IMR-90 (cell line): ENCODE measurements around the gene HSP90AA1. TPM values are rescaled to one million over a fixed set of nuclear protein-coding genes. Genes with fewer than 3 reads are reported as not detected.

Experiments used
- ATAC-seq: fragments of 200-7000 bp; cut with Tn5 transposase; 2 replicates; pipeline ENCODE4 v1.9.1; 2020; ENCODE audit warnings: low read depth, mild to moderate bottlenecking, moderate library complexity
- BruUV-seq: library from RNA; stranded (reverse); fragments of 400-500 nt; replicated peaks from 2 replicates; lab custom pipeline; 2021; lab: Mats Ljungman, UMichigan
- CTCF ChIA-PET: fragments of 300-600 bp; formaldehyde crosslinking; extraction: SDS; loops from one replicate; lab custom pipeline; 2021; ENCODE audit warnings: antibody characterized with exemption; lab: Yijun Ruan, JAX
- POLR2A ChIA-PET: fragments of 300-600 bp; sonication (Branson Sonifier 250); formaldehyde crosslinking; loops from one replicate; lab custom pipeline; 2022; ENCODE audit warnings: antibody characterized with exemption; ENCODE audit not compliant: unreplicated experiment; lab: Charles Lee
- DNase-seq: peaks from one replicate; pipeline ENCODE4 v3.0.0; 2013
- H2AFZ ChIP-seq: replicated peaks from 2 replicates; pipeline ENCODE3; 2013; ENCODE audit warnings: low read length, mild to moderate bottlenecking; ENCODE audit not compliant: poor library complexity
- H2AK5ac ChIP-seq: 2 replicates; pipeline ENCODE4 v1.6.1; 2013; ENCODE audit warnings: low read depth, low read length, inconsistent platforms
- H2AK9ac ChIP-seq: replicated peaks from 2 replicates; pipeline ENCODE3; 2013; ENCODE audit warnings: mild to moderate bottlenecking, low read depth, low read length, moderate library complexity; ENCODE audit not compliant: poor library complexity
- H2BK120ac ChIP-seq: 2 replicates; pipeline ENCODE4 v1.6.1; 2013; ENCODE audit warnings: low read depth, low read length, inconsistent platforms
- H2BK15ac ChIP-seq: 3 replicates; pipeline ENCODE4 v1.6.1; 2013; ENCODE audit warnings: low read depth, low read length, inconsistent platforms
- H2BK20ac ChIP-seq: 2 replicates; pipeline ENCODE4 v1.6.1; 2013; ENCODE audit warnings: low read depth, mild to moderate bottlenecking, inconsistent platforms, low read length, moderate library complexity
- H2BK5ac ChIP-seq: 2 replicates; pipeline ENCODE4 v1.6.1; 2013; ENCODE audit warnings: mild to moderate bottlenecking, low read depth, low read length, inconsistent platforms; ENCODE audit not compliant: poor library complexity, severe bottlenecking
- H3K14ac ChIP-seq: replicated peaks from 2 replicates; pipeline ENCODE4 v1.6.1; 2013; ENCODE audit warnings: low read depth, low read length, inconsistent platforms
- H3K18ac ChIP-seq: 2 replicates; pipeline ENCODE4 v1.6.1; 2013; ENCODE audit warnings: low read depth, low read length, control low read depth
- H3K23ac ChIP-seq: 2 replicates; pipeline ENCODE4 v1.6.1; 2013; ENCODE audit warnings: low read depth, low read length, inconsistent platforms
- H3K27ac ChIP-seq: 2 replicates; pipeline ENCODE4 v1.5.1; 2013; ENCODE audit warnings: mild to moderate bottlenecking, control low read depth, low read length; ENCODE audit not compliant: insufficient read depth
- H3K27me3 ChIP-seq: 2 replicates; pipeline ENCODE4 v1.6.1; 2013; ENCODE audit warnings: low read length; ENCODE audit not compliant: control insufficient read depth, insufficient read depth
- H3K36me3 ChIP-seq: 2 replicates; pipeline ENCODE4 v1.6.1; 2013; ENCODE audit warnings: low read length, mixed read lengths; ENCODE audit not compliant: control insufficient read depth, insufficient read depth
- H3K4ac ChIP-seq: 2 replicates; pipeline ENCODE4 v1.6.1; 2013; ENCODE audit warnings: low read depth, low read length, inconsistent platforms
- H3K4me1 ChIP-seq: 2 replicates; pipeline ENCODE4 v1.6.1; 2013; ENCODE audit warnings: low read length, mixed read lengths; ENCODE audit not compliant: control insufficient read depth, insufficient read depth
- H3K4me2 ChIP-seq: 2 replicates; pipeline ENCODE4 v1.6.1; 2013; ENCODE audit warnings: low read depth, mild to moderate bottlenecking, control low read depth, low read length, moderate library complexity
- H3K4me3 ChIP-seq: 2 replicates; pipeline ENCODE4 v1.5.1; 2013; ENCODE audit warnings: low read depth, mild to moderate bottlenecking, control low read depth, low read length, moderate library complexity; ENCODE audit not compliant: insufficient read depth
- H3K56ac ChIP-seq: 2 replicates; pipeline ENCODE4 v1.6.1; 2013; ENCODE audit warnings: low read length, inconsistent platforms; ENCODE audit not compliant: insufficient read depth; ENCODE audit errors: extremely low read depth
- H3K79me1 ChIP-seq, 2 experiments: 2 replicates each; pipeline ENCODE4 v1.6.1; 2013; ENCODE audit warnings: low read length in 2 of 2, inconsistent platforms in 1 of 2, low read depth in 1 of 2
- H3K9ac ChIP-seq: 2 replicates; pipeline ENCODE4 v1.6.1; 2013; ENCODE audit warnings: low read depth, low read length, control low read depth
- H3K9me1 ChIP-seq: 2 replicates; pipeline ENCODE4 v1.6.1; 2013; ENCODE audit warnings: low read length, inconsistent platforms; ENCODE audit not compliant: insufficient read depth
- H3K9me3 ChIP-seq: 2 replicates; pipeline ENCODE4 v1.6.1; 2013; ENCODE audit warnings: low read length; ENCODE audit not compliant: control insufficient read depth, insufficient read depth
- H4K20me1 ChIP-seq: 2 replicates; pipeline ENCODE4 v1.6.1; 2013; ENCODE audit warnings: low read length, inconsistent platforms; ENCODE audit not compliant: insufficient read depth
- H4K5ac ChIP-seq: 2 replicates; pipeline ENCODE4 v1.6.1; 2013; ENCODE audit warnings: mild to moderate bottlenecking, low read depth, low read length, control low read depth
- H4K8ac ChIP-seq, 2 experiments: 2 replicates each; pipeline ENCODE4 v1.6.1; 2013; ENCODE audit warnings: low read depth in 2 of 2, low read length in 2 of 2, control low read depth in 1 of 2, inconsistent platforms in 1 of 2
- H4K91ac ChIP-seq: 2 replicates; pipeline ENCODE4 v1.6.1; 2013; ENCODE audit warnings: low read depth, low read length, inconsistent platforms; ENCODE audit not compliant: insufficient read depth
- BHLHE40 ChIP-seq: fragments of 150-350 bp; IDR thresholded peaks from 2 replicates; pipeline ENCODE4 v1.6.1; 2016; ENCODE audit warnings: mild to moderate bottlenecking, low read depth, low read length
- CEBPB ChIP-seq: IDR thresholded peaks from 2 replicates; pipeline ENCODE4 v1.6.1; 2012; ENCODE audit warnings: low read depth, low read length, improper control_type of control experiment
- CHD1 ChIP-seq: IDR thresholded peaks from 2 replicates; pipeline ENCODE4 v1.6.1; 2012; ENCODE audit warnings: low read depth, low read length, improper control_type of control experiment
- FOS ChIP-seq: fragments of 150-350 bp; IDR thresholded peaks from 2 replicates; pipeline ENCODE4 v1.6.1; 2016; ENCODE audit warnings: low read depth, low read length
- MAFK ChIP-seq: IDR thresholded peaks from 2 replicates; pipeline ENCODE4 v1.6.1; 2012; ENCODE audit warnings: low read depth, low read length, improper control_type of control experiment
- MAZ ChIP-seq: IDR thresholded peaks from 2 replicates; pipeline ENCODE4 v1.6.1; 2012; ENCODE audit warnings: low read depth, mild to moderate bottlenecking, low read length, improper control_type of control experiment, moderate library complexity, borderline replicate concordance
- MXI1 ChIP-seq: IDR thresholded peaks from 2 replicates; pipeline ENCODE4 v1.6.1; 2012; ENCODE audit warnings: low read depth, mild to moderate bottlenecking, low read length, moderate library complexity, borderline replicate concordance
- NFE2L2 ChIP-seq: fragments of 150-350 bp; IDR thresholded peaks from 2 replicates; pipeline ENCODE4 v1.6.1; 2016; ENCODE audit warnings: low read depth, mild to moderate bottlenecking, low read length
- POLR2A ChIP-seq: IDR thresholded peaks from 2 replicates; pipeline ENCODE4 v1.6.1; 2012; ENCODE audit warnings: mild to moderate bottlenecking, low read depth, low read length
- RAD21 ChIP-seq: IDR thresholded peaks from 2 replicates; pipeline ENCODE4 v1.6.1; 2012; ENCODE audit warnings: low read length, improper control_type of control experiment
- RCOR1 ChIP-seq: IDR thresholded peaks from 2 replicates; pipeline ENCODE4 v1.6.1; 2012; ENCODE audit warnings: mild to moderate bottlenecking, low read length, improper control_type of control experiment; ENCODE audit not compliant: insufficient replicate concordance
- RFX5 ChIP-seq: IDR thresholded peaks from 2 replicates; pipeline ENCODE4 v1.8.0; 2012; ENCODE audit warnings: low read depth, mild to moderate bottlenecking, low read length, moderate library complexity
- SMC3 ChIP-seq: fragments of 150-350 bp; IDR thresholded peaks from 2 replicates; pipeline ENCODE4 v1.6.1; 2016; ENCODE audit warnings: low read depth, mild to moderate bottlenecking, antibody characterized with exemption, low read length, moderate library complexity
- WGBS, 2 experiments: methylation state at CpG; one replicate each; pipeline versions ENCODE4 v1.1.5 to v1.1.7; 2013; ENCODE audit warnings: missing lambda C conversion rate in 2 of 2; ENCODE audit not compliant: insufficient read length in 1 of 2; ENCODE audit errors: extremely low coverage in 2 of 2; 5-methylcytosine and 5-hydroxymethylcytosine counted together
- dilution Hi-C: fragments of 300-500 bp; cut with HindIII; formaldehyde crosslinking; loops from one replicate; pipeline ENCODE4 v1.14.3; 2018; ENCODE audit warnings: low sequenced_read_pairs; ENCODE audit not compliant: unreplicated experiment
- in situ Hi-C: fragments of 300-500 bp; cut with MboI; formaldehyde crosslinking; loops from 3 replicates; pipeline ENCODE4 v1.14.3; 2019; ENCODE audit warnings: low sequenced_read_pairs, inconsistent platforms, mixed read lengths
- intact Hi-C: fragments of 100-400 bp; cut with micrococcal nuclease; formaldehyde crosslinking; loops from 2 replicates; pipeline ENCODE4 v1.10.0; 2022
- polyA plus RNA-seq, 3 experiments: library from polyadenylated mRNA; depleted of rRNA; stranded (reverse); fragments of >200 nt; gene quantifications; 2 replicates each; pipeline ENCODE4 v1.2.3, GENCODE V29; 2012; ENCODE audit warnings: low replicate concordance in 1 of 3
- total RNA-seq: library from RNA; depleted of rRNA; stranded (reverse); fragments of >200 nt; gene quantifications from 2 replicates; pipeline ENCODE4 v1.2.3, GENCODE V29; 2012
- TF ChIP-seq, protein P1 (sequence below): fragments of 150-350 bp; IDR thresholded peaks from 2 replicates; pipeline ENCODE4 v1.6.1; 2017; ENCODE audit warnings: mild to moderate bottlenecking, antibody characterized with exemption, low read length, low read depth
- TF ChIP-seq, protein P2 (sequence below): fragments of 150-350 bp; IDR thresholded peaks from 2 replicates; pipeline ENCODE4 v1.6.1; 2016; ENCODE audit warnings: low read depth, mild to moderate bottlenecking, low read length, moderate library complexity, borderline replicate concordance
- TF ChIP-seq, protein P3 (sequence below): conservative IDR thresholded peaks from 2 replicates; pipeline ENCODE4 v1.5.1; 2012; ENCODE audit warnings: mild to moderate bottlenecking, low read depth, low read length, improper control_type of control experiment

HSP90AA1 gene
- total and polyA plus RNA-seq, 2 of the 4 experiments (the other 2 are of a cell fraction) = 535 to 578 TPM

DNA sequence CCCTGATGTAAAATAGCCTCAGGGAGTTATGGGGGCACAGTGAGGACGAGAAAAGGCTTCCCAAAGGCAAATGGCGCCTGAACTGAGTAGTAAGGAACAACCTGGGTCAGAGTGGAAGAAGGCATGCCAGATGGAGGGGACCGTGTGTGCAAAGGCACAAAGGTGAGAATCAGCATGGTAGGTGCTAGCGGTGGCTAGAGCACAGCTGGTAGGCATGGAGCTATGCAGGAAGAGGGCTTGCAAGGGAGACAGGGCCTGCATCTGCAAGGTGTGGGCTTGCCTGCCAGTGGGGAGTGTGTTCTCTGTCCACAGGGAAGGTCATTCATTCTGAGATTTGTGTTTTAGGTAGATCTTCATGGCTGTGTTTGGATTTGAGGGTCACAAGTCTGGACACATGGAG, 18.5 kb upstream of the HSP90AA1 start:
- Histone ChIP-seq H3K79me1 (no peaks in the 10 kb centered on the region), H2AK5ac (no peak overlapping the region), H3K56ac (no peak overlapping the region), H3K4me3 (no peak overlapping the region), H3K27me3 (no peaks in the 10 kb centered on the region; the same call in 1 of the 2 replicates), H3K9me3 (peaks cover 1% of the 10 kb centered on the region; the same call in 1 of the 2 replicates), H3K4ac (no peak overlapping the region), H4K8ac (no peak overlapping the region), H4K5ac (no peak overlapping the region), H4K91ac (no peak overlapping the region), H2BK5ac (no peak overlapping the region), H3K14ac (no peak overlapping the region), H3K4me1 (no peaks in the 10 kb centered on the region), H3K9me1 (0 out of 2 replicates have a peak, but pooled peaks cover 4% of the 10 kb centered on the region), H3K18ac (no peak overlapping the region), H2BK20ac (no peak overlapping the region), H4K20me1 (no peaks in the 10 kb centered on the region), H2BK120ac (no peak overlapping the region), H3K4me2 (no peak overlapping the region), H3K9ac (no peak overlapping the region), H2AK9ac (peak overlapping the region; percentile 9), H2BK15ac (no peak overlapping the region), H3K27ac (no peak overlapping the region), H3K36me3 (no peaks in the 10 kb centered on the region), H3K23ac (no peak overlapping the region), H2AFZ (no peak overlapping the region)
- in situ Hi-C loops (no loop called here), dilution Hi-C loops (no loop called here), intact Hi-C loops (no loop called here)
- ChIA-PET CTCF (no interaction called here), POLR2A (no interaction called here)
- BruUV-seq = no TSS peak
- TF ChIP-seq, protein P1, sequence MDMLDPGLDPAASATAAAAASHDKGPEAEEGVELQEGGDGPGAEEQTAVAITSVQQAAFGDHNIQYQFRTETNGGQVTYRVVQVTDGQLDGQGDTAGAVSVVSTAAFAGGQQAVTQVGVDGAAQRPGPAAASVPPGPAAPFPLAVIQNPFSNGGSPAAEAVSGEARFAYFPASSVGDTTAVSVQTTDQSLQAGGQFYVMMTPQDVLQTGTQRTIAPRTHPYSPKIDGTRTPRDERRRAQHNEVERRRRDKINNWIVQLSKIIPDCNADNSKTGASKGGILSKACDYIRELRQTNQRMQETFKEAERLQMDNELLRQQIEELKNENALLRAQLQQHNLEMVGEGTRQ = no peak
- TF ChIP-seq NFE2L2 (no peak), SMC3 (no peak), MXI1 (no peak), BHLHE40 (no peak), CEBPB (no peak), RFX5 (no peak), MAFK (no peak), CHD1 (no peak), MAZ (no peak), RAD21 (no peak), RCOR1 (no peak), FOS (no peak), POLR2A (no peak)
- TF ChIP-seq, protein P2, sequence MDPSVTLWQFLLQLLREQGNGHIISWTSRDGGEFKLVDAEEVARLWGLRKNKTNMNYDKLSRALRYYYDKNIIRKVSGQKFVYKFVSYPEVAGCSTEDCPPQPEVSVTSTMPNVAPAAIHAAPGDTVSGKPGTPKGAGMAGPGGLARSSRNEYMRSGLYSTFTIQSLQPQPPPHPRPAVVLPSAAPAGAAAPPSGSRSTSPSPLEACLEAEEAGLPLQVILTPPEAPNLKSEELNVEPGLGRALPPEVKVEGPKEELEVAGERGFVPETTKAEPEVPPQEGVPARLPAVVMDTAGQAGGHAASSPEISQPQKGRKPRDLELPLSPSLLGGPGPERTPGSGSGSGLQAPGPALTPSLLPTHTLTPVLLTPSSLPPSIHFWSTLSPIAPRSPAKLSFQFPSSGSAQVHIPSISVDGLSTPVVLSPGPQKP = no peak
- TF ChIP-seq, protein P3, sequence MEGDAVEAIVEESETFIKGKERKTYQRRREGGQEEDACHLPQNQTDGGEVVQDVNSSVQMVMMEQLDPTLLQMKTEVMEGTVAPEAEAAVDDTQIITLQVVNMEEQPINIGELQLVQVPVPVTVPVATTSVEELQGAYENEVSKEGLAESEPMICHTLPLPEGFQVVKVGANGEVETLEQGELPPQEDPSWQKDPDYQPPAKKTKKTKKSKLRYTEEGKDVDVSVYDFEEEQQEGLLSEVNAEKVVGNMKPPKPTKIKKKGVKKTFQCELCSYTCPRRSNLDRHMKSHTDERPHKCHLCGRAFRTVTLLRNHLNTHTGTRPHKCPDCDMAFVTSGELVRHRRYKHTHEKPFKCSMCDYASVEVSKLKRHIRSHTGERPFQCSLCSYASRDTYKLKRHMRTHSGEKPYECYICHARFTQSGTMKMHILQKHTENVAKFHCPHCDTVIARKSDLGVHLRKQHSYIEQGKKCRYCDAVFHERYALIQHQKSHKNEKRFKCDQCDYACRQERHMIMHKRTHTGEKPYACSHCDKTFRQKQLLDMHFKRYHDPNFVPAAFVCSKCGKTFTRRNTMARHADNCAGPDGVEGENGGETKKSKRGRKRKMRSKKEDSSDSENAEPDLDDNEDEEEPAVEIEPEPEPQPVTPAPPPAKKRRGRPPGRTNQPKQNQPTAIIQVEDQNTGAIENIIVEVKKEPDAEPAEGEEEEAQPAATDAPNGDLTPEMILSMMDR = no peak
- ATAC-seq (no peak), DNase-seq (no peak)
- WGBS, 2 experiments = 59% methylated on average over 4 of the region's 4 CpGs; no CpG with 5 or more reads in 1 of the 2 experiments
